Measurements from ENCODE around the gene VSIR.

VSIR gene

DNA sequence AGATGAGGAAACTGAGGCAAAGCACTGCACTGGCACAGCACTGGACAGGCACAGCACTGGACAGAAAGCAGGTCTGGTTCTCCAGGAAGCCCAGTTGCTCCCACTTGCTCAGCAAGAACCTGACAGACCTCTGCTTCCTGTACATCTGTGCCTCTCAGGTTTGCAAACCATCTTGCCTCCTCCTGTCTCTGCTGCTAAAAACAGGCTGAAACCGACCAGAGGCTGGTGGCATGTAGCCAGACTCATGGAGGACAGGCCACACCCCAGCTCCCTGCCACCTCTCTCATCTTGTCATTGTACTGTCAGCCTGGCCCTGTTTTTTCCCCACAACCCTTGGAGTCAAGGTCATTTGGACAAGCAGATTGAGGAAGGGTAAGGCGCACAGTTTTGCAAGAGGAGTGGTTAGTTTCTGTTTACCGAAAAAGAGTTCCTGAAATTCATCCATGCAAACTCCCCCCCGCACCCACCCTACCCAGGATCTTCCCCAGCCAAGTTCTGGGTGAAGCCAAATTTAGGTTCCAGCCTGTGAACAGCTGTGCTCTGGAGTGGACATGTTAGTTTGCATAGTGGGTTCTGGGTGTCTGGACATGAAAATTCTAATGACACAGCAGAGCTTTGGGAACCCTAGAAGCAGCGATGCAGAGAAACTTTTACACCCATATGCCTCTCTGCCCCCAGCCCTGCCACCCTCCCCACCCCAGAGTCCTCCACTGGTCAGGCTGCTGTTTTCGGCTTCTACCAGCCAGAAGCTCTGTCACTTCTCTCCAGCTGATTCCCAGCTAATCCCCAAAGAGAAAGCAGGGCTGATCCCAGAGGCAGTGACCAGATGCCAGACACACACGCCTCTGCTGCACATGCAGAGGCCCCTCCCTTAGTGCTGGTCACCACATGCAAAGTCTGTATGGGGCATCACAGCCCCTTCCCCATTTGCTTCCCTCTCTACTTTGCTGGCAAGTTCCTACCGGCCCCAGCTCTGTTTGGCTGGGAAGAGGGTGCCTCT is 45.3 kb downstream of the VSIR start:
- DNase-seq (ENCODE audit: low read depth in 2 of 2) = peak in 1 of 2 experiments; percentile 44

DNA sequence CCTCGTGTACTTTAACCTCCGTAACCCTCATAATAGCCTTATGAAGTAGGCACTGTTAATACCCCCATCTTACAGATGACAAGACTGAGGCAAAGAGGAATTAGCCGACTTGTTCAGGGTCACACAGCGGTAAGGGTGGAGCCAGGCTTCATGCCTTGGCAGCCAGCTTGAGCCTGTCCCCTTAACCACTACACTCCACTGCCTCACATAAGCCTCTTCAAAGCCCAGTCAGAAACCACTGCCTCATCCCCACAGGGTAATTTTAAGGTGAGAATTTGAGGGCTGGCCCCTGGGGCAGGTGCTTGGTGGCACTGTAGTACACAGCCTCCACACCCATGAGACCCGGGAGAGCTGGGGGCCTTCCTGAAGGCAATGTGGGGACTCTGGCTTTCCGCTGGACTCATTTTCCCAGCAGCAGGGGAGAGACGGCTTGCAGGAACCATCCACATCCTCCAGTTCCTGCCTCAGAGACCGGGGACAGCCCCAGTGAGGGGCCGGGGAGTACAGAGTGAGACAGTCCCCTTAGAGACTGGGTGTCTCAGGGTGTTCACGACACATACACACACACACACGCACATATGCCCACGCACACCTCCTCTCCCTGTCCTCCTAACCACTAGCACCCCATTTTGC is 46.1 kb downstream of the VSIR start:
- DNase-seq (ENCODE audit: low read depth in 2 of 2) = peak; percentile 35 to 59

- peak in 1 of 2 experiments; percentile 40 for DNase-seq (ENCODE audit: low read depth in 2 of 2)
These were observed 46.7 kb downstream of the VSIR start for GRCh38 chr10:71726580-71727104.

DNA sequence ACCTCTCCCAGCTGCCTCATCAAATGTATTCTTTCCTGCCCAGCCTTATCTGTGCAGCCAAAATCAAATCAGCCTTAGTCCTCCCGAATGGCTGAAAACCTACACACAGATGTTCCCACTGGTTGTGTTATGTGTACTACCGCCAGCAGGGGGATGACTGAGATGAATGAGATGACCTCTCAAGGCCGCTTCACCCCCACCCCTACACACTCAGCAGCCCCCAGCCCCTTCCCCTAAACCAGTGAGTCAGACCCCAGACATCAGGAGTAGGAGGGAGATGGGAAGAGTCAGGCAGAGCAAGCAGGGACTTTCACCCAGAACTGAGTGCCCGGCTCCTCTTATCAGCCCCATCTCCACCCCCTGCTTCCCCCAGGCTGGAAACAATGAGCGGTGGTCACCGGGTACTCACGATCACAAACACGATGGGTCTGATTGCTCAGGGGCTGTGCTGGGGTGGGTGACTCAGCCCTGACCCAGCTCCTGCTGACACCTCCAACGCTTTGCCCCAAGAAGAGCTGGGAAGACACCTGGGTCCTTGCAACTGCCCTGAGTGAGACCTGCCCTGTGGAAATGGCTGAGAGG is 47.2 kb downstream of the VSIR start:
- DNase-seq (ENCODE audit: low read depth in 2 of 2) = peak; percentile 70 to 79

DNA sequence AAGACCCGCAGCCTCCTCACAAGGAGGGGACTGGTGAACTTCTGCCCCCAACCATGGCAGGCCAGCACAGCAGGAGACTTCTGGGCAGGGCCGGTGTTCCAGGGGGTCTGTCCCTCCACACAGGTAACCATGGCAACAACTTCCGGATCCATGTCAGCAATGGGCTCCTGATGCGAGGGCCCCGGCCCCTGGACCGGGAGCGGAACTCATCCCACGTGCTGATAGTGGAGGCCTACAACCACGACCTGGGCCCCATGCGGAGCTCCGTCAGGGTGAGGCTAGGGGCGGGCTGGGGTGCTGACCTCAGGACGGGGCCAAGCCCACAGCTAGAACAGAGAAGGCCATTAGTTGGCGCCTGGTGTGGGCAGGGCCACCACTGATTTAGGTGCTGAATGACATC is 48.1 kb downstream of the VSIR start:
- no peak for DNase-seq (ENCODE audit: low read depth in 2 of 2)

GRCh38 chr10:71724539-71724938 is 48.8 kb downstream of the VSIR start:
- DNase-seq (ENCODE audit: low read depth in 2 of 2) = no peak

- no peak for DNase-seq (ENCODE audit: low read depth in 2 of 2)
These were observed 50.0 kb downstream of the VSIR start for GRCh38 chr10:71723311-71723710.

GRCh38 chr10:71722849-71723248 is 50.5 kb downstream of the VSIR start:
- no peak for DNase-seq (ENCODE audit: low read depth in 2 of 2)

DNA sequence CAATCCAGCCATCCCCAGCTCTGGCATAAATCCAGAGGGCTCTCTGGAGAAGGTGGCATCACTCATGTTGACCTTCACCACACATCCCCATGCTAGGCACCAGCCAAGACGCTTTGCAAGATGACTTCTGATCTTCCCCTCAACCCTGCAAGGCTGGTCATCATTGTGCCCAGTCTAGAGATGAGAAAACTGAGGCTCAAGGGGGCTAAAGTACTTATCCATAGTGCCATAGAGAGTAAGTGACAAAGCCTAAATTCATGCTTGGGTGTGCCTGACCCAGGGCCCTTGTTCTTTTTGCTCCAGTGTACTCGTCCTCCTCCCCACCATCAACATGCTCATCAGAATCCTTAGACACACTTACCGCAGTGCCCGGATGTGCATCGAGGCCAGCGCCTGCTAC is 52.0 kb downstream of the VSIR start:
- DNase-seq (ENCODE audit: low read depth in 2 of 2) = no peak

GRCh38 chr10:71720288-71720687 is 53.0 kb downstream of the VSIR start:
- no peak for DNase-seq (ENCODE audit: low read depth in 2 of 2)

GRCh38 chr10:71719464-71720201 is 53.7 kb downstream of the VSIR start, which contains the start of gene C10orf105:
TSS of gene C10orf105 (minus strand) at chr10:71719778. CDS start at chr10:71716337, 3,441 bp downstream.
- no peak for DNase-seq (ENCODE audit: low read depth in 2 of 2)

DNA sequence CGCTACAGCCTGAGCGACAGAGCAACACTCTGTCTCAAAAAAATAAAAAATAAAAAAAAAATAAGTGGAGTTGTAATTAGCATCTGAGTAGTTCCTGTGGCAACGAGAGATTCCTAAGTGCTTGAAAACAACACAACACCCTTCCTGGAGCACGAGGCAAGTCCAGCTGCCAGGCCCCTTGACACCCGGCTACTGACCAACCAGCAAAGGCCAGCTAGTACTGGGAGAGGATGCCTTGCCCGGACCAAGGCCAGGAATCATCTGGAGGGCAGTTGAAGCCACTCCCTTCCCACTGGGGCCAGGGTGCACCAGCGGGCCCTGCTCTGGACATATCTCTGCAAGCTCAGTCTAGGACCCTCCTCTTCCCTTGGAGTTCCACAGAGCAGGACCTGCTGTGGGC is 54.3 kb downstream of the VSIR start:
- no peak for DNase-seq (ENCODE audit: low read depth in 2 of 2)

- DNase-seq (ENCODE audit: low read depth in 2 of 2) = no peak
These were observed 55.1 kb downstream of the VSIR start for GRCh38 chr10:71718165-71718698.

- DNase-seq (ENCODE audit: low read depth in 2 of 2) = no peak
These were observed 55.8 kb downstream of the VSIR start for GRCh38 chr10:71717551-71717951.

GRCh38 chr10:71717056-71717455 is 56.3 kb downstream of the VSIR start:
- no peak for DNase-seq (ENCODE audit: low read depth in 2 of 2)

DNA sequence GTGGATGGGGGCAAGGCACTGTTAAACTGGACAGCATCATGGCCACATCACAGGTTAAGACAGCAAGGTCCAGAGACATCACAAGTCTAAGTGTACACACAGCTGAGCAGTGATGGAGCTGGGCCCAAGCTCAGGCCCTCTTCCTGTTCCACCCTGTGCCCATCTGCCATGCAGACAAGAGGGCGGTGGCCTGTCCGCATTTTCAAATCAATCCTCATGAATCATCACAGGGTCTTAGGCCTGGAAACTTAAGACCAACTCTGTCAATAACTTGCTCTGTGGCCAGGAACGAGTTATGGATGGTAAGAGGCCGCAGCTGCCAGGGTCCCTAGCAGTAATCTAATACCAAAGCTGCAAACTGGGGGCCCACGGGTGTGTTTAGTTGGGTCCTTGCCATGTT is 56.9 kb downstream of the VSIR start:
- no peak for DNase-seq (ENCODE audit: low read depth in 2 of 2)

DNA sequence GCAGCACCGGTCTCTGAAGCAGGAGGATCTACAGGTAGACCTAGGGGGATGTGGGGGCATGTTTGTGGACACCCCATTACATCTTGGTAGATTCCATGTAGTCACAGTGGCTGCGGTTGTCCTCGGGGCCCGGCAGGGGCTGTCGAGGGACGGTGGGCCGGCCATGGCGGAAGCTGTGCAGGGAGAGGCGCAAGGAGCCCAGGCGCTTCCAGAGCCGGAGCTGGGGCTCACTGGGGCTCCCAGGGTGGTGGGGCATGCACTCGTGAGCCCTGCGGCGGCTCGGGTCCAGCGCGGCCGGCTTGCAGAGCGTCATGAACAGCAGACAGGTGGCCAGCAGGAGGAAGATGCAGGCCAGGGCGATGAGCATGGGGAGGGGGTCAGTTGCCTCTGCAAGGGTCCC is 57.5 kb downstream of the VSIR start:
- no peak for DNase-seq (ENCODE audit: low read depth in 2 of 2)

GRCh38 chr10:71715026-71715425 is 58.3 kb downstream of the VSIR start:
- no peak for DNase-seq (ENCODE audit: low read depth in 2 of 2)

DNA sequence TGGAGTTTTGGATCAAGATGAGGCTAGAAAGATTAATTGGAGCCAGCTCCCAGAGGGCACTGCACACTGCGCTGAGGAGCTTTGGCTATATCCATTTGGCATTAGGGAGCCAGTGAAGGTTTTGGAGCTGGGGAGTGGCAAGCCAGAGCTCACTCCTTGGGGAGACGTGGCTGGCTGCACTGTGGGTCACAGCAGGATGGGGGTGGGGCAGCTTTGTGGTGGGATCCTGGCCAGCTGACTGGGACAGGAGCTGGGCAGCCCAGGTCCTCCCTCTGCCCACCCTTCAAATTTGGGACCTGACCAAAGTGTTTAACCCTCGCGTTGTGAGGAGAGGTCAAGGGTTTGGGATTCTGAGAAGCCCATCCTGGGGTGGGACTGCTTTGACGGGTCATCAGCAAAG is 58.7 kb downstream of the VSIR start:
- no peak for DNase-seq (ENCODE audit: low read depth in 2 of 2)

- DNase-seq (ENCODE audit: low read depth in 2 of 2) = no peak
These were observed 59.3 kb downstream of the VSIR start for GRCh38 chr10:71714031-71714410.

All from stimulated activated CD4-positive, alpha-beta T cell treated with anti-CD3 and anti-CD28 coated beads, Interleukin-12 subunit alpha, Interleukin-12 subunit beta, amount 100 ng/mL, for 24 hours (primary cell).